Measurements from ENCODE around the gene CSNK2A2. TPM values are rescaled to one million over a fixed set of nuclear protein-coding genes. Genes with fewer than 3 reads are reported as not detected.

Gene CSNK2A2
- total RNA-seq, 2 experiments from 2014 or later: 86.0 to 86.7 TPM

GRCh38 chr16:58195771-58196170 lies 2.1 kb downstream of the CSNK2A2 start:
- Mint-ChIP-seq H3K27me3 (ENCODE audit: low read depth) (peaks cover 4% of the 10 kb centered on the region), H3K9me3 (no peaks in the 10 kb centered on the region), H3K27ac (no peak overlapping the region), H3K36me3 (ENCODE audit: low read depth) (peaks cover 28% of the 10 kb centered on the region), H3K4me3 (no peak overlapping the region), H3K4me1 (ENCODE audit: low read depth) (peaks cover 35% of the 10 kb centered on the region)
- CTCF ChIA-PET: interaction anchor here (0.6 to 2.0 kb wide), 5 partner anchors 12 to 253 kb away, joined by 3 to 6 read pairs (median 4); partner anchors contain the start of gene CFAP20
- DNase-seq: no peak
- intact Hi-C loops (cut with micrococcal nuclease): loop anchor here (5.0 kb wide), 1 partner anchor 458 kb away; the partner anchor contains the start of gene KATNB1

DNA sequence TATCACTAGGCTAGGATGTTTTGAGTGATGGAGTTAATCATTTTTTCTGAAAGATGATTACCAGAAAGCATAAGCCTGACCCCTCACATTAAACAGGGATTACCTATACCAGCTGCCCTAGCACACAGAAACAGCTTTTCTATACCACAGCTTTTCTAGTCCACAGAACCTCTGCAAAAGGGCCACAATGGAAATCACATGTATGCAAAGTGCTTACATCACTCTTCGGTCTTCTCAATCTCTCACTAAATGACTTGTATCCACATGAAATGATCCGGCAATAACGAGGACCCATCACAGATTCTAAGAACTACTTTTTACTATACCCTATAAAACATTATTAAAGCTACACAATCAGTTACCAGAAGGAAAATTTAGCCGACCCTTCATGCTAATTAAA lies 2.6 kb downstream of the CSNK2A2 start:
- no peak overlapping the region for H3K4me3 Mint-ChIP-seq
- peaks cover 36% of the 10 kb centered on the region for H3K4me1 Mint-ChIP-seq (ENCODE audit: low read depth)
- no peaks in the 10 kb centered on the region for H3K9me3 Mint-ChIP-seq
- DNase-seq: no peak
- peaks cover 4% of the 10 kb centered on the region for H3K27me3 Mint-ChIP-seq (ENCODE audit: low read depth)
- no peak overlapping the region for H3K27ac Mint-ChIP-seq
- intact Hi-C loops (cut with micrococcal nuclease): loop anchor here (5.0 kb wide), 1 partner anchor 458 kb away; the partner anchor contains the start of gene KATNB1
- H3K36me3 Mint-ChIP-seq (ENCODE audit: low read depth): peaks cover 32% of the 10 kb centered on the region
- CTCF ChIA-PET: interaction anchor here (0.6 to 1.8 kb wide), 2 partner anchors 54 to 252 kb away, joined by 3 to 4 read pairs; a partner anchor contains a TSS

DNA sequence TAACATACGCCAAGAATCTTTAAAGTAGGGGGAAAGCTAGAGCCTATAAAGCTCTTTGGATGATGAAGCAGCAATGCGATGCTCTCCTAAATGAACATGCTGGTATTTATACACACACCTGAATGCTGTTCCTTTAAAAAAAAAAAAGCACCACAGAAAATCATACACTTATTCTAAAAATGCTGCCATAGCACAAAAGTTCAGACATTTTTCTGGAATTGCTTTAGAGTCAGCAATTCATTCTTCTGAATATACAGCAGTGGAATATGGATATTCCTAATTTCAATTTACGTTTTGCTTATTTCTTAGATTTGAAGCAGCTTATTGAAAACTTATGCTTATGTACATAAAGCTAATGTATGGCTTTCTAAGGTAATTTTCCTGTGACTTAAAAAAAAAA lies 3.1 kb downstream of the CSNK2A2 start:
- no peak for DNase-seq
- Mint-ChIP-seq H3K9me3 (no peaks in the 10 kb centered on the region), H3K27ac (no peak overlapping the region), H3K27me3 (ENCODE audit: low read depth) (peaks cover 3% of the 10 kb centered on the region), H3K4me3 (no peak overlapping the region), H3K36me3 (ENCODE audit: low read depth) (peaks cover 36% of the 10 kb centered on the region), H3K4me1 (ENCODE audit: low read depth) (peaks cover 36% of the 10 kb centered on the region)
- intact Hi-C loops (cut with micrococcal nuclease): loop anchor here (5.0 kb wide), 1 partner anchor 457 kb away; the partner anchor contains the start of gene KATNB1
- CTCF ChIA-PET: interaction anchor here (1.8 kb wide), 1 partner anchor 54 kb away, joined by 4 read pairs; a partner anchor contains a TSS

DNA sequence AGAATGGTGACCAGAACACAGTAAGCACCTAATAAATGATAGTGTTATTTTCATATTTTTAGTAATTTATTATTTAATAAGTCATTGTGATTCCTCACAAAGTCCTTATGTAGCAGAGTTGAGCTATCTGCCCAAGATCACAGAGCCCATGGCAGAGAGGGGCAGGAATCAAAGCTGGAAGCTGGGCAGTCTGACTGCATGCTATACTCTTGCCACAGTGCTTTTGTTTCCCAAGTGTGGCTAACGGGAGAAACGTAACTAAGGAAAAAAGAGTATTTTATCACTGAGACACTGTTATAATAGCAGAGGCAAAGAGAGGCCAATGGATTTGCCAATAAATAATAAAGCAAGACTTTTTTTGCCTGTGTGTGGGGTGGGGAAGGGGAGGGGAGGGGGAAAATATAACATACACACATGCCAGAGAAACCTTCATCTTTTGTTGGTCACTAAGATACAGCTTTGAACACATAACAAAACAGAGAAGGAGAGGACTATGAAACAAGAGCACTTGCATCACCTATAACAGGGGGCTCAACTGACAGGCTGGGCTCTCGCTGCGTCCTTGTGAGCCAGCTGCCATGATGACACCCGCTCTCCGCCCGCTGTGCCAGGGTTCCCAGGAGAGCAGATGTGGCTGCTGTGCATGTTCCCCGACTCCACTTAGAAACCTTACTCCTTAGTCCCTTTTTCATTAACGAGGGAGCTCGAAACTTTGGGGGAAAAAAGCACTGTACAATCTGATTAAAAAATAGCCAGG lies 10.1 kb downstream of the CSNK2A2 start:
- Mint-ChIP-seq H3K36me3 (ENCODE audit: low read depth) (peaks cover 52% of the 10 kb centered on the region), H3K4me1 (ENCODE audit: low read depth) (peaks cover 18% of the 10 kb centered on the region), H3K9me3 (no peaks in the 10 kb centered on the region), H3K27ac (no peak overlapping the region), H3K4me3 (no peak overlapping the region), H3K27me3 (ENCODE audit: low read depth) (no peaks in the 10 kb centered on the region)
- intact Hi-C loops (cut with micrococcal nuclease): no loop called here
- DNase-seq: no peak
- CTCF ChIA-PET: interaction anchor here (1.0 to 1.6 kb wide), 4 partner anchors 9 to 13 kb away, joined by 3 to 4 read pairs (median 3); no protein-coding TSS in a partner anchor

DNA sequence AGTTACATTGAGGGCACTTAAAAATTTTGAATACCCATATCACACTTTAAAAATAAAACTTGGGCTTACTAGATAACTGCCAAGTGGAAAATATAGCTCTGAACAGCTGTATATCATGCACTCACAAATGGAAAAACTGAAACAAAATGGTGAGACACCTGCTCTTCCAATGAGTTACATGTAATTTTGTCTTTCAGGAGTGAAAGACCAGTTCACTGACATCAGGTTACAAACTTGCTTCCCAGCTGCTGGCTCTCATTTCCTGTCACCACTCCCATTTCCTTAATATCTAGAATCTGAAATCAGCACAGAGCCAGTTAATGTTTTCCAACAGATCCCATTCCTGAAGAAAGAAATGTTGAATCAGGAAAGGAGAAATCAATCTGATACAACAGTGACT lies 10.8 kb downstream of the CSNK2A2 start:
- Mint-ChIP-seq H3K27me3 (ENCODE audit: low read depth) (no peaks in the 10 kb centered on the region), H3K4me3 (no peak overlapping the region), H3K27ac (no peak overlapping the region), H3K4me1 (ENCODE audit: low read depth) (peaks cover 16% of the 10 kb centered on the region), H3K36me3 (ENCODE audit: low read depth) (peaks cover 58% of the 10 kb centered on the region), H3K9me3 (no peaks in the 10 kb centered on the region)
- CTCF ChIA-PET: interaction anchor here (0.7 to 1.6 kb wide), 2 partner anchors 12 to 25 kb away, joined by 3 read pairs; no protein-coding TSS in a partner anchor
- no peak for DNase-seq
- intact Hi-C loops (cut with micrococcal nuclease): no loop called here

- no peak for DNase-seq
These were observed 11.5 kb downstream of the CSNK2A2 start for GRCh38 chr16:58186176-58186944.

GRCh38 chr16:58177353-58177710 lies 20.6 kb downstream of the CSNK2A2 start:
- Mint-ChIP-seq H3K27me3 (ENCODE audit: low read depth) (no peaks in the 10 kb centered on the region), H3K4me1 (ENCODE audit: low read depth) (peaks cover 53% of the 10 kb centered on the region), H3K27ac (peak overlapping the region; percentile 83), H3K36me3 (ENCODE audit: low read depth) (peaks cover 50% of the 10 kb centered on the region), H3K4me3 (no peak overlapping the region), H3K9me3 (no peaks in the 10 kb centered on the region)
- CTCF ChIA-PET: interaction anchor here (0.8 kb wide), 1 partner anchor 20 kb away, joined by 3 read pairs; no protein-coding TSS in a partner anchor
- peak; percentile 44 for DNase-seq
- intact Hi-C loops (cut with micrococcal nuclease): loop anchor here (1.0 kb wide), 1 partner anchor 48 kb away; the partner anchor contains the start of gene CFAP20

More at GRCh38 chr16:58186176-58186944, 11.5 kb downstream of the CSNK2A2 start:
- peaks cover 24% of the 10 kb centered on the region for H3K4me1 Mint-ChIP-seq (ENCODE audit: low read depth)
- H3K9me3 Mint-ChIP-seq: no peaks in the 10 kb centered on the region
- H3K4me3 Mint-ChIP-seq: no peak overlapping the region
- H3K27me3 Mint-ChIP-seq (ENCODE audit: low read depth): no peaks in the 10 kb centered on the region
- H3K27ac Mint-ChIP-seq: no peak overlapping the region
- CTCF ChIA-PET: interaction anchor here (0.6 to 0.7 kb wide), 2 partner anchors 24 to 35 kb away, joined by 3 read pairs; no protein-coding TSS in a partner anchor
- intact Hi-C loops (cut with micrococcal nuclease): no loop called here
- peaks cover 60% of the 10 kb centered on the region for H3K36me3 Mint-ChIP-seq (ENCODE audit: low read depth)

DNA sequence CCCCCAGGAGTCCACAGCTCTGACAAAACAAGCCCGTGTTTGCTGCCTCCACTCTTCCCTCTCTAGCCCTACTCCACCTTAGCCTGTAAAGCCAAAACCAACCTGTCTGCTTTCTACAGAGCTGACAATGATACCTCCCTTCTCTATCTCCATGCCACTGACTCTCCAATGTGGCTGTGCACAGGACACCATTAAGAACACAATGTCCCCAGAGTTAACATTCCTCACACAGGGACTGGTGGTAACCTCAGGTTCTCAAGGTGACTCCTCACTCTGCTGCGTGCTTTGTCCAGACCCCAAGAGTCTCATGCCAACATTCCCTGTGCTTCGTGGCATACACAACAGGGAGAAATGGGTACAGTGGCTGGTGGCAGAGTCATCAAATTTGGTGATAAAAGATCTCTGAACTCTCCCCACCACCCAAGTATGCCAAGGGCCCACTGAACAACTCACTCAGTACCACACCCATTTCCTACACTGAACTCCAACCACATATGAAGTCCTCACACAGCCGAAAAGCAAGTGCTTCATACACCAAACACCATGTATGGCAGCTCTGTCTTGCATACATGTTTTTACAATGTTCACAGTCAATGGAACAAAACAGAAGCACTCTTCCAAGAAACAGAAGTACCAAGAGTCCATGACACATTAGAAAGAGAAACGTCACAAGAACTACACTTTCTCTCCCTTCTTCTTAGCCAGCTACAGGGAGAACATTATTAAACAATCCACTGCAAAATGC lies 21.1 kb downstream of the CSNK2A2 start:
- no peaks in the 10 kb centered on the region for H3K9me3 Mint-ChIP-seq
- H3K4me1 Mint-ChIP-seq (ENCODE audit: low read depth): peaks cover 50% of the 10 kb centered on the region
- H3K27ac Mint-ChIP-seq: peak overlapping the region; percentile 83
- CTCF ChIA-PET: interaction anchor here (0.8 to 1.3 kb wide), 3 partner anchors 11 to 22 kb away, joined by 3 read pairs; no protein-coding TSS in a partner anchor
- H3K36me3 Mint-ChIP-seq (ENCODE audit: low read depth): peaks cover 50% of the 10 kb centered on the region
- peak; percentile 11 for DNase-seq
- H3K27me3 Mint-ChIP-seq (ENCODE audit: low read depth): no peaks in the 10 kb centered on the region
- H3K4me3 Mint-ChIP-seq: no peak overlapping the region
- intact Hi-C loops (cut with micrococcal nuclease): loop anchor here (1.0 kb wide), 1 partner anchor 47 kb away; the partner anchor contains the start of gene CFAP20

DNA sequence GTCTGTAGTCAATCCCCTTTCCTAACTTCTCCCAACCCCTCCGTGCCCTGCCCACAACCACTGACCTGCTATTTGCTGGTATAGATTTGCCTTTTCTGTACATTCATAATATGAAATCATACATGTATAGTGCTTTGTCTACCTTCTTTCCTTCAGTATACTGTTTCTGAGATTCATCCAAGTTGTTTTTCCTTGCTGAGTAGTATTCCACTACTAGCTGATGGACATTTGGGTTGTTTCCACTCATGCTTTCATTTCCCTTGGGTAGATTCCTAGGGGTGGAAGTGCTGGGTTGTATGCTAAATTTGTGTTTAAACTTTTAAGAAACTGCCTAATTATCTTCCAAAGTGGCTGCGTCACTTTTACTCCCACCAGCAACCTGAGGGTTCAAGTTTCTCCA lies 27.7 kb downstream of the CSNK2A2 start:
- Mint-ChIP-seq H3K27me3 (ENCODE audit: low read depth) (no peaks in the 10 kb centered on the region), H3K9me3 (no peaks in the 10 kb centered on the region)

GRCh38 chr16:58160855-58161254 lies 37.1 kb downstream of the CSNK2A2 start:
- Mint-ChIP-seq H3K36me3 (ENCODE audit: low read depth) (peaks cover 18% of the 10 kb centered on the region), H3K9me3 (no peaks in the 10 kb centered on the region), H3K4me1 (ENCODE audit: low read depth) (peaks cover 1% of the 10 kb centered on the region), H3K4me3 (no peak overlapping the region), H3K27me3 (ENCODE audit: low read depth) (no peaks in the 10 kb centered on the region), H3K27ac (peak overlapping the region; percentile 54)
- intact Hi-C loops (cut with micrococcal nuclease): no loop called here
- peak; percentile 15 for DNase-seq
- CTCF ChIA-PET: interaction anchor here (0.6 kb wide), 1 partner anchor 447 kb away, joined by 3 read pairs; no protein-coding TSS in a partner anchor

More for the DNA sequence above, 27.7 kb downstream of the CSNK2A2 start:
- CTCF ChIA-PET: interaction anchor here (0.6 kb wide), 1 partner anchor 41 kb away, joined by 3 read pairs; the partner anchor contains the start of gene CFAP20
- intact Hi-C loops (cut with micrococcal nuclease): no loop called here
- DNase-seq: no peak
- no peak overlapping the region for H3K27ac Mint-ChIP-seq
- no peak overlapping the region for H3K4me3 Mint-ChIP-seq
- peaks cover 40% of the 10 kb centered on the region for H3K36me3 Mint-ChIP-seq (ENCODE audit: low read depth)
- H3K4me1 Mint-ChIP-seq (ENCODE audit: low read depth): peaks cover 9% of the 10 kb centered on the region

DNA sequence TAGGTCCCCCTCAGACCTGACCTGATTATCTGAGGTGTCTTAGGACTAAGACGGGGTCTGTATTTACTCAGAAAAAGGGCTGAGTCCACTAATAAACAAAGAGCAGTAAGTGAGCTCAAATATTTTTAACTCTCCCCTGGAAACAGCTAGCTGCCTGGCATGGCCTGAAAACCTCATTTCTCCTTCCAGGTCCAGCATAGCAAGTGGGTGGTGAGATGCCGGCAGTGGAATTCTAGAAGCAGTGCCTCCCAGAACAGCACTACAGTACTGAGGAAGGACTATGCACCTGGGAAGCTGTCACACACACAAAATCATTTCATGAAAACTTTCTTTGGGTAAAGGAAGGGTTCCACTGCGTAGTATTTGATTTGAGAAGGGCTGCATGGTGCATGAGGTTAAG lies 39.2 kb downstream of the CSNK2A2 start:
- no peak overlapping the region for H3K27ac Mint-ChIP-seq
- H3K36me3 Mint-ChIP-seq (ENCODE audit: low read depth): peaks cover 15% of the 10 kb centered on the region
- no peak overlapping the region for H3K4me3 Mint-ChIP-seq
- no peaks in the 10 kb centered on the region for H3K9me3 Mint-ChIP-seq
- DNase-seq: no peak
- intact Hi-C loops (cut with micrococcal nuclease): no loop called here
- no peaks in the 10 kb centered on the region for H3K27me3 Mint-ChIP-seq (ENCODE audit: low read depth)
- H3K4me1 Mint-ChIP-seq (ENCODE audit: low read depth): peaks cover 2% of the 10 kb centered on the region
- CTCF ChIA-PET: no interaction called here
